ENCODE measurements around the gene CDH3. TPM values are rescaled to one million over a fixed set of nuclear protein-coding genes. Genes with fewer than 3 reads are reported as not detected.

Gene CDH3
- total and polyA plus RNA-seq, 2 of the 13 experiments (the other 11 are each of a cell fraction or from before 2014, with no cell fraction given): 0.11 TPM; not detected in 1

DNA sequence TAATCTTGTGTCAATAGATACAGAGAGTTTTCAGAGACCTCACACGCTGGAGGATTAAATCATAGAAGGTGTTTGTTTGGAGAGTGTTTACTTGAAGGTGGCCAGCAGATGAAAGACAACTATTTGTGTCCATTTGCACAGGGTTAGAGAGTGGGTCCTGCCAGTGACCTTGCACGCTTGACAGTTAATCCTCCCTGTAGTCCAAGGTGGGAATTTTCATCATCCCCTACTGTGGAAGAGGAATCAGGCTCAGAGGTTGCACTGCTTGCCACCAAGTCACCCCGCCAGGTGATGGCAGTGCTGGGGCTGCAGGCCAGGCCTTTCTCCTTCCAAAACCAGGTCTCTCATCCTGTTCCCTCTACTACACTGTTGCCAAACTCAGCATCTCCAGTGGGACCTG is 104.3 kb downstream of the CDH3 start (continued):
- TF ChIP-seq, protein P1, sequence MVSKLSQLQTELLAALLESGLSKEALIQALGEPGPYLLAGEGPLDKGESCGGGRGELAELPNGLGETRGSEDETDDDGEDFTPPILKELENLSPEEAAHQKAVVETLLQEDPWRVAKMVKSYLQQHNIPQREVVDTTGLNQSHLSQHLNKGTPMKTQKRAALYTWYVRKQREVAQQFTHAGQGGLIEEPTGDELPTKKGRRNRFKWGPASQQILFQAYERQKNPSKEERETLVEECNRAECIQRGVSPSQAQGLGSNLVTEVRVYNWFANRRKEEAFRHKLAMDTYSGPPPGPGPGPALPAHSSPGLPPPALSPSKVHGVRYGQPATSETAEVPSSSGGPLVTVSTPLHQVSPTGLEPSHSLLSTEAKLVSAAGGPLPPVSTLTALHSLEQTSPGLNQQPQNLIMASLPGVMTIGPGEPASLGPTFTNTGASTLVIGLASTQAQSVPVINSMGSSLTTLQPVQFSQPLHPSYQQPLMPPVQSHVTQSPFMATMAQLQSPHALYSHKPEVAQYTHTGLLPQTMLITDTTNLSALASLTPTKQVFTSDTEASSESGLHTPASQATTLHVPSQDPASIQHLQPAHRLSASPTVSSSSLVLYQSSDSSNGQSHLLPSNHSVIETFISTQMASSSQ (IDR thresholded peaks at IDR 0.05; ENCODE audit: low read depth): no peak
- TF ChIP-seq, protein P1 (CRISPR knock-in tag; IDR thresholded peaks at IDR 0.05; ENCODE audit: borderline replicate concordance): no peak
- TF ChIP-seq, protein P2, sequence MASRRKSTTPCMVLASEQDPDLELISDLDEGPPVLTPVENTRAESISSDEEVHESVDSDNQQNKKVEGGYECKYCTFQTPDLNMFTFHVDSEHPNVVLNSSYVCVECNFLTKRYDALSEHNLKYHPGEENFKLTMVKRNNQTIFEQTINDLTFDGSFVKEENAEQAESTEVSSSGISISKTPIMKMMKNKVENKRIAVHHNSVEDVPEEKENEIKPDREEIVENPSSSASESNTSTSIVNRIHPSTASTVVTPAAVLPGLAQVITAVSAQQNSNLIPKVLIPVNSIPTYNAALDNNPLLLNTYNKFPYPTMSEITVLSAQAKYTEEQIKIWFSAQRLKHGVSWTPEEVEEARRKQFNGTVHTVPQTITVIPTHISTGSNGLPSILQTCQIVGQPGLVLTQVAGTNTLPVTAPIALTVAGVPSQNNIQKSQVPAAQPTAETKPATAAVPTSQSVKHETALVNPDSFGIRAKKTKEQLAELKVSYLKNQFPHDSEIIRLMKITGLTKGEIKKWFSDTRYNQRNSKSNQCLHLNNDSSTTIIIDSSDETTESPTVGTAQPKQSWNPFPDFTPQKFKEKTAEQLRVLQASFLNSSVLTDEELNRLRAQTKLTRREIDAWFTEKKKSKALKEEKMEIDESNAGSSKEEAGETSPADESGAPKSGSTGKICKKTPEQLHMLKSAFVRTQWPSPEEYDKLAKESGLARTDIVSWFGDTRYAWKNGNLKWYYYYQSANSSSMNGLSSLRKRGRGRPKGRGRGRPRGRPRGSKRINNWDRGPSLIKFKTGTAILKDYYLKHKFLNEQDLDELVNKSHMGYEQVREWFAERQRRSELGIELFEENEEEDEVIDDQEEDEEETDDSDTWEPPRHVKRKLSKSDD (CRISPR knock-in tag; IDR thresholded peaks at IDR 0.05; ENCODE audit: low read depth): no peak
- TF ChIP-seq SOX13 (IDR thresholded peaks at IDR 0.05) (no peak), SOX13 (CRISPR knock-in tag; conservative IDR thresholded peaks at IDR 0.05 in 1 of 2, IDR thresholded peaks at IDR 0.05 in 1 of 2) (peak in 1 of 2 experiments; percentile 81; a peak in 2 of 4 replicates), HNRNPH1 (optimal IDR thresholded peaks at IDR 0.05; ENCODE audit: low read depth, low read length) (no peak), KLF13 (CRISPR knock-in tag; IDR thresholded peaks at IDR 0.05) (no peak), SALL1 (CRISPR knock-in tag; IDR thresholded peaks at IDR 0.05) (peak; percentile 86), RCOR2 (CRISPR knock-in tag; IDR thresholded peaks at IDR 0.05) (peak; percentile 48; the same call in 1 of the 2 replicates), ZNF589 (CRISPR knock-in tag; conservative IDR thresholded peaks at IDR 0.05) (no peak), ZNF496 (CRISPR knock-in tag; IDR thresholded peaks at IDR 0.05; ENCODE audit: insufficient replicate concordance) (no peak), ARNT2 (CRISPR knock-in tag; IDR thresholded peaks at IDR 0.05; ENCODE audit: low read depth) (no peak), YEATS2 (CRISPR knock-in tag; IDR thresholded peaks at IDR 0.05; ENCODE audit: borderline replicate concordance) (peak; percentile 28; the same call in 1 of the 2 replicates), PTBP1 (IDR thresholded peaks at IDR 0.05; ENCODE audit: low read depth, low read length, poor library complexity, severe bottlenecking) (no peak), ESRRA (CRISPR knock-in tag; IDR thresholded peaks at IDR 0.05; ENCODE audit: low read depth) (0 out of 2 replicates have a peak, but pooled peaks have one; percentile 32), TEAD3 (CRISPR knock-in tag; optimal IDR thresholded peaks at IDR 0.05; ENCODE audit: borderline replicate concordance) (peak; percentile 81), ZNF839 (CRISPR knock-in tag; IDR thresholded peaks at IDR 0.05; ENCODE audit: borderline replicate concordance) (no peak), MEF2D (CRISPR knock-in tag; IDR thresholded peaks at IDR 0.05) (0 out of 2 replicates have a peak, but pooled peaks have one; percentile 27)
- TF ChIP-seq, protein P3, sequence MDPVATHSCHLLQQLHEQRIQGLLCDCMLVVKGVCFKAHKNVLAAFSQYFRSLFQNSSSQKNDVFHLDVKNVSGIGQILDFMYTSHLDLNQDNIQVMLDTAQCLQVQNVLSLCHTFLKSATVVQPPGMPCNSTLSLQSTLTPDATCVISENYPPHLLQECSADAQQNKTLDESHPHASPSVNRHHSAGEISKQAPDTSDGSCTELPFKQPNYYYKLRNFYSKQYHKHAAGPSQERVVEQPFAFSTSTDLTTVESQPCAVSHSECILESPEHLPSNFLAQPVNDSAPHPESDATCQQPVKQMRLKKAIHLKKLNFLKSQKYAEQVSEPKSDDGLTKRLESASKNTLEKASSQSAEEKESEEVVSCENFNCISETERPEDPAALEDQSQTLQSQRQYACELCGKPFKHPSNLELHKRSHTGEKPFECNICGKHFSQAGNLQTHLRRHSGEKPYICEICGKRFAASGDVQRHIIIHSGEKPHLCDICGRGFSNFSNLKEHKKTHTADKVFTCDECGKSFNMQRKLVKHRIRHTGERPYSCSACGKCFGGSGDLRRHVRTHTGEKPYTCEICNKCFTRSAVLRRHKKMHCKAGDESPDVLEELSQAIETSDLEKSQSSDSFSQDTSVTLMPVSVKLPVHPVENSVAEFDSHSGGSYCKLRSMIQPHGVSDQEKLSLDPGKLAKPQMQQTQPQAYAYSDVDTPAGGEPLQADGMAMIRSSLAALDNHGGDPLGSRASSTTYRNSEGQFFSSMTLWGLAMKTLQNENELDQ (CRISPR knock-in tag; IDR thresholded peaks at IDR 0.05; ENCODE audit: borderline replicate concordance): no peak
- TF ChIP-seq, protein P4, sequence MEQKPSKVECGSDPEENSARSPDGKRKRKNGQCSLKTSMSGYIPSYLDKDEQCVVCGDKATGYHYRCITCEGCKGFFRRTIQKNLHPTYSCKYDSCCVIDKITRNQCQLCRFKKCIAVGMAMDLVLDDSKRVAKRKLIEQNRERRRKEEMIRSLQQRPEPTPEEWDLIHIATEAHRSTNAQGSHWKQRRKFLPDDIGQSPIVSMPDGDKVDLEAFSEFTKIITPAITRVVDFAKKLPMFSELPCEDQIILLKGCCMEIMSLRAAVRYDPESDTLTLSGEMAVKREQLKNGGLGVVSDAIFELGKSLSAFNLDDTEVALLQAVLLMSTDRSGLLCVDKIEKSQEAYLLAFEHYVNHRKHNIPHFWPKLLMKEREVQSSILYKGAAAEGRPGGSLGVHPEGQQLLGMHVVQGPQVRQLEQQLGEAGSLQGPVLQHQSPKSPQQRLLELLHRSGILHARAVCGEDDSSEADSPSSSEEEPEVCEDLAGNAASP (CRISPR knock-in tag; IDR thresholded peaks at IDR 0.05; ENCODE audit: borderline replicate concordance): peak; percentile 28; the same call in 1 of the 2 replicates
